ENCODE data around the gene KCNH2. TPM values are rescaled to one million over a fixed set of nuclear protein-coding genes. Genes with fewer than 3 reads are reported as not detected.

The KCNH2 gene
- total and polyA plus RNA-seq, 10 of the 15 experiments (the other 5 are each of a cell fraction or from before 2014, with no cell fraction given): 0.04 to 0.24 (median 0.17) TPM; not detected in 6

GRCh38 chr7:150939466-150939865 is 38.7 kb downstream of the KCNH2 start:
- ChIA-PET CTCF (interaction anchor here (0.7 kb wide), 1 partner anchor 160 kb away, joined by 3 read pairs; no protein-coding TSS in a partner anchor), RAD21 (ENCODE audit: unreplicated experiment) (no interaction called here), POLR2A (no interaction called here), SMC1A (ENCODE audit: uncharacterized antibody, unreplicated experiment) (no interaction called here)
- H3K9me3 ChIP-seq (replicated peaks; ENCODE audit: control insufficient read depth, insufficient read depth, low read length): no peaks in the 10 kb centered on the region
- no TSS peak for BruUV-seq (replicated peaks)
- no peak overlapping the region for H2AFZ ChIP-seq (ENCODE audit: control insufficient read depth, low read depth, low read length)
- no peaks in the 10 kb centered on the region for H4K20me1 ChIP-seq (ENCODE audit: control insufficient read depth, insufficient read depth)
- H3K4me2 ChIP-seq (ENCODE audit: control insufficient read depth, insufficient read depth): no peak overlapping the region
- H3K4me1 ChIP-seq (ENCODE audit: control insufficient read depth, insufficient read depth, low read length): no peaks in the 10 kb centered on the region
- H3K27ac ChIP-seq (ENCODE audit: control insufficient read depth, insufficient read depth): no peak overlapping the region
- peaks cover 0 to under 1% of the 10 kb centered on the region in 2 experiments; a peak in 1 of 4 replicates for H3K27me3 ChIP-seq (replicated peaks in 1 of 2; ENCODE audit: control insufficient read depth in 2 of 2, insufficient read depth in 2 of 2, low read length in 1 of 2)
- intact Hi-C loops (cut with micrococcal nuclease; ENCODE audit: unreplicated experiment) (no loop called here), in situ Hi-C loops (cut with MboI) (no loop called here)
- no peak for DNase-seq (ENCODE audit: low read depth, low spot score)
- no peak for ATAC-seq
- no peak overlapping the region for H3K9ac ChIP-seq (ENCODE audit: control insufficient read depth, insufficient read depth, low read length)
- FAIRE-seq: no peak
- H3K79me2 ChIP-seq (ENCODE audit: control insufficient read depth, insufficient read depth, low read length): no peaks in the 10 kb centered on the region
- no peak overlapping the region for H3K4me3 ChIP-seq
- no peaks in the 10 kb centered on the region for H3K36me3 ChIP-seq (ENCODE audit: control insufficient read depth in 2 of 2, insufficient read depth in 2 of 2, low read length in 1 of 2)
- TF ChIP-seq FOXK2 (IDR thresholded peaks at IDR 0.05) (no peak), ZBTB33 (IDR thresholded peaks at IDR 0.05) (no peak)

DNA sequence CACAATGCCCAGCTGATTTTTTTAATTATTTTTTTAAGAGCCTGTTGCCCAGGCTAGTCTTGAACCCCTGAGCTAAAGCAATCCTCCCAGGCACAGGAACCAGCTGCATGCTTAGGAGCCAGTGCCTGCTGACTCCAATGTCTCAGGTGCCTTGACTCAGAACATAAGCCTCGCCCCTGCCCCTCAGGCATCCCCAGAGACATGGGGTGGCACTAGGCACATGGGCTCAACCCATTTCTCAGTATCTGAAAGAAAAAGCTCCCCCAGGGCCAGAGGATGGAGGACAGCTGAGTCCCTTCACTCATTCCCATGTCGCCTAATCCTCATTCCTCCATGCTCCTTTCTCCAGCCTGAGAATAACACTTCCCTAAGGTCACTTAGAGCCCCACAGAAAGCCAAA is 39.1 kb downstream of the KCNH2 start:
- POLR2A ChIA-PET: no interaction called here
- ATAC-seq (no peak), FAIRE-seq (no peak), DNase-seq (ENCODE audit: low read depth, low spot score) (no peak)
- in situ Hi-C loops (cut with MboI) (no loop called here), intact Hi-C loops (cut with micrococcal nuclease; ENCODE audit: unreplicated experiment) (no loop called here)
- Histone ChIP-seq H3K79me2 (ENCODE audit: control insufficient read depth, insufficient read depth, low read length) (no peaks in the 10 kb centered on the region), H3K27ac (ENCODE audit: control insufficient read depth, insufficient read depth) (no peak overlapping the region), H2AFZ (ENCODE audit: control insufficient read depth, low read depth, low read length) (no peak overlapping the region), H3K9ac (ENCODE audit: control insufficient read depth, insufficient read depth, low read length) (no peak overlapping the region), H4K20me1 (ENCODE audit: control insufficient read depth, insufficient read depth) (no peaks in the 10 kb centered on the region), H3K27me3 (replicated peaks in 1 of 2; ENCODE audit: control insufficient read depth in 2 of 2, insufficient read depth in 2 of 2, low read length in 1 of 2) (peaks cover 0 to 2% of the 10 kb centered on the region in 2 experiments; a peak in 2 of 4 replicates), H3K9me3 (replicated peaks; ENCODE audit: control insufficient read depth, insufficient read depth, low read length) (no peaks in the 10 kb centered on the region), H3K36me3 (ENCODE audit: control insufficient read depth in 2 of 2, insufficient read depth in 2 of 2, low read length in 1 of 2) (no peaks in the 10 kb centered on the region), H3K4me1 (ENCODE audit: control insufficient read depth, insufficient read depth, low read length) (no peaks in the 10 kb centered on the region), H3K4me3 (no peak overlapping the region), H3K4me2 (ENCODE audit: control insufficient read depth, insufficient read depth) (no peak overlapping the region)
- CTCF ChIA-PET: no interaction called here
- SMC1A ChIA-PET (ENCODE audit: uncharacterized antibody, unreplicated experiment): no interaction called here
- no TSS peak for BruUV-seq (replicated peaks)
- RAD21 ChIA-PET (ENCODE audit: unreplicated experiment): no interaction called here
- WGBS (ENCODE audit: insufficient coverage, insufficient replicate concordance, low lambda C conversion rate, missing lambda C conversion rate): 9% methylated on average over 2 of the region's 2 CpGs
- TF ChIP-seq ZZZ3 (IDR thresholded peaks at IDR 0.05; ENCODE audit: control insufficient read depth, insufficient read length, low read depth) (no peak), ZSCAN29 (IDR thresholded peaks at IDR 0.05) (no peak), FOS (IDR thresholded peaks at IDR 0.05; ENCODE audit: borderline replicate concordance, extremely low read depth, insufficient read length) (no peak), NR2C1 (IDR thresholded peaks at IDR 0.05) (no peak), SPI1 (IDR thresholded peaks at IDR 0.05; ENCODE audit: borderline replicate concordance, insufficient read depth, low read depth, low read length) (no peak), CHD1 (IDR thresholded peaks at IDR 0.05; ENCODE audit: low read depth, low read length) (no peak), BACH1 (IDR thresholded peaks at IDR 0.05; ENCODE audit: borderline replicate concordance) (no peak), ATF3 (IDR thresholded peaks at IDR 0.05; ENCODE audit: borderline replicate concordance, extremely low read depth, low read depth, low read length) (no peak), ATF2 (IDR thresholded peaks at IDR 0.05; ENCODE audit: low read length) (no peak), NRF1 (conservative IDR thresholded peaks at IDR 0.05; ENCODE audit: low read depth, low read length) (no peak), CBX5 (IDR thresholded peaks at IDR 0.05; ENCODE audit: low read depth) (no peak)
- TF ChIP-seq, protein P1, sequence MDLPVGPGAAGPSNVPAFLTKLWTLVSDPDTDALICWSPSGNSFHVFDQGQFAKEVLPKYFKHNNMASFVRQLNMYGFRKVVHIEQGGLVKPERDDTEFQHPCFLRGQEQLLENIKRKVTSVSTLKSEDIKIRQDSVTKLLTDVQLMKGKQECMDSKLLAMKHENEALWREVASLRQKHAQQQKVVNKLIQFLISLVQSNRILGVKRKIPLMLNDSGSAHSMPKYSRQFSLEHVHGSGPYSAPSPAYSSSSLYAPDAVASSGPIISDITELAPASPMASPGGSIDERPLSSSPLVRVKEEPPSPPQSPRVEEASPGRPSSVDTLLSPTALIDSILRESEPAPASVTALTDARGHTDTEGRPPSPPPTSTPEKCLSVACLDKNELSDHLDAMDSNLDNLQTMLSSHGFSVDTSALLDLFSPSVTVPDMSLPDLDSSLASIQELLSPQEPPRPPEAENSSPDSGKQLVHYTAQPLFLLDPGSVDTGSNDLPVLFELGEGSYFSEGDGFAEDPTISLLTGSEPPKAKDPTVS (IDR thresholded peaks at IDR 0.05; ENCODE audit: low read depth, low read length): no peak
